AG04450 (cell line): Measurements from ENCODE around the gene FOXO3. TPM values are rescaled to one million over a fixed set of nuclear protein-coding genes. Genes with fewer than 3 reads are reported as not detected.

Source experiments
- CTCF ChIA-PET: fragments of 300-600, 350-600 bp; formaldehyde crosslinking; extraction: SDS; loops from one replicate; lab custom pipeline; 2022; ENCODE audit warnings: antibody characterized with exemption, inconsistent platforms; lab: Charles Lee
- POLR2A ChIA-PET: fragments of 350-600 bp; formaldehyde crosslinking; extraction: SDS; loops from one replicate; lab custom pipeline; 2021; ENCODE audit warnings: antibody characterized with exemption, inconsistent platforms; lab: Yijun Ruan, JAX
- DNase-seq: peaks from one replicate; pipeline ENCODE4 v3.0.0-alpha.2; 2011; ENCODE audit warnings: low read depth, low spot score
- H3K27ac ChIP-seq: one replicate; pipeline ENCODE4 v1.5.1; 2012; ENCODE audit warnings: low read depth, low read length, control low read depth
- H3K27me3 ChIP-seq: one replicate; pipeline ENCODE4 v1.6.0; 2012; ENCODE audit warnings: low read length; ENCODE audit not compliant: control insufficient read depth, insufficient read depth
- H3K4me3 ChIP-seq: 2 replicates; pipeline ENCODE4 v1.5.1; 2011; ENCODE audit warnings: mild to moderate bottlenecking, low read depth, low read length, control low read depth
- H3K9me3 ChIP-seq: 2 replicates; pipeline ENCODE4 v1.5.1; 2012; ENCODE audit warnings: low read length; ENCODE audit not compliant: control insufficient read depth, insufficient read depth
- polyA plus RNA-seq: library from polyadenylated mRNA; depleted of rRNA; stranded (reverse); fragments of >200 nt; gene quantifications from 2 replicates; pipeline ENCODE4 v1.2.3, GENCODE V29; 2011
- TF ChIP-seq, protein P1 (sequence below): IDR thresholded peaks from 2 replicates; pipeline ENCODE4 v1.5.1; 2011; ENCODE audit warnings: low read depth, low read length, control low read depth, inconsistent platforms

The FOXO3 gene
- polyA plus RNA-seq, 1 experiment: 32.7 TPM

DNA sequence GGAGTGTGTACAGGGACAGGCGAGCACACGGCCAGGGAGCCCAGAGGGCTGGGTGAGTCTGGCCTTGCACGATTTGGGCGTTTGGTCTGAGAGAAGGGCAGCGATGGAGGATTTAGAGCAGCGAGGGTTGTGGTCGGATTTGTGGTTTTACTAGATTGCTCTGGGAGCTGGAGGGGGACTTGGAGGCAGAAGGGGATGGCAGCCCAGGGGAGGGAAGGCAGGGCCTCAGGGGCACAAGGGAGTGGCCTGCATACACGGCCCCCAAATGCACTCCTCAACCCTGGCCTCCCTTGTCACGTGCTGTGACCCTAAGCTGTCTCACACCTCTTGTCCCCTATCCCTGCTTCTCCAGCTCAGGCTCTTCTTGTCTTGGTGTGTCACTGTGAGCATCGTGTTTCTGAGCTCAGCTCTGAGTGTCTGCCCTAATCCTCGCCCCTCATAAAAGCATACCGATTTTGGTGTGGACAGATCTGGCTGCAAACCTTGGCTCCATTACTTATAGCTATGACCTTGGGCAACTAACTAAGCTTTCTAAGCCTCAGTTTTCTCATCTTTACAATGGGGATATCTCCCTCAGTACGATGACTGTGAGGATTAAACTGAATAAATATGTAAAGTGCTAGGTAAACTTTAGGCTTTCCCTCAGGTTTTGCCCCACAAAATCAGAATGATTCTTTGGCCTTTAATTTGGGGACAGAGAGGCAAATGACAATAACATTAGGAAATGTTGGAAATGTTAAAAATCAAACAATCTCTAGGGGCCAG is 167.4 kb downstream of the FOXO3 start:
- POLR2A ChIA-PET: no interaction called here
- Histone ChIP-seq H3K27me3 (no peaks in the 10 kb centered on the region), H3K4me3 (no peak overlapping the region), H3K27ac (no peak overlapping the region), H3K9me3 (no peaks in the 10 kb centered on the region)
- TF ChIP-seq, protein P1, sequence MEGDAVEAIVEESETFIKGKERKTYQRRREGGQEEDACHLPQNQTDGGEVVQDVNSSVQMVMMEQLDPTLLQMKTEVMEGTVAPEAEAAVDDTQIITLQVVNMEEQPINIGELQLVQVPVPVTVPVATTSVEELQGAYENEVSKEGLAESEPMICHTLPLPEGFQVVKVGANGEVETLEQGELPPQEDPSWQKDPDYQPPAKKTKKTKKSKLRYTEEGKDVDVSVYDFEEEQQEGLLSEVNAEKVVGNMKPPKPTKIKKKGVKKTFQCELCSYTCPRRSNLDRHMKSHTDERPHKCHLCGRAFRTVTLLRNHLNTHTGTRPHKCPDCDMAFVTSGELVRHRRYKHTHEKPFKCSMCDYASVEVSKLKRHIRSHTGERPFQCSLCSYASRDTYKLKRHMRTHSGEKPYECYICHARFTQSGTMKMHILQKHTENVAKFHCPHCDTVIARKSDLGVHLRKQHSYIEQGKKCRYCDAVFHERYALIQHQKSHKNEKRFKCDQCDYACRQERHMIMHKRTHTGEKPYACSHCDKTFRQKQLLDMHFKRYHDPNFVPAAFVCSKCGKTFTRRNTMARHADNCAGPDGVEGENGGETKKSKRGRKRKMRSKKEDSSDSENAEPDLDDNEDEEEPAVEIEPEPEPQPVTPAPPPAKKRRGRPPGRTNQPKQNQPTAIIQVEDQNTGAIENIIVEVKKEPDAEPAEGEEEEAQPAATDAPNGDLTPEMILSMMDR: no peak
- CTCF ChIA-PET: no interaction called here
- DNase-seq: no peak

DNA sequence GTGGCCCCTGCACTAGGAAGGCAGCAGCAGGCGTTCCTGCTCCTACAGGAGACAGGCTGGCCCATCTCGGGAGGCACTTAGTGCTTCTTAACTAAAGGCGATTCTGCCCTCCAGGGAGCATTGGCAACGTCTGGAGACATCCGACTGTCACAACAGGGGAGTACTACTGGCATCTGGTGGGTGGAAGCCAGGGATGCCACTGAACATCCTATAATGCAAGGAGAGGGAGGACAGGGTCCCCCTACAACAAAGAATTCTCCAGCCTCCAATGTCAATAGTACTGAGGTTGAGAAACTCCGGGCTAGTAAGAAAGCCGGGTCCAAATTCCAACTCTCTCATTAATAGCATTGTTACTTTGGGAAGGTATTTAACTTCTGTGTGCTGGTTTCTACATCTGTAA is 168.1 kb downstream of the FOXO3 start:
- no peaks in the 10 kb centered on the region for H3K9me3 ChIP-seq
- TF ChIP-seq, protein P1: no peak
- POLR2A ChIA-PET: no interaction called here
- CTCF ChIA-PET: no interaction called here
- no peak for DNase-seq
- H3K4me3 ChIP-seq: no peak overlapping the region
- H3K27me3 ChIP-seq: no peaks in the 10 kb centered on the region
- H3K27ac ChIP-seq: no peak overlapping the region

DNA sequence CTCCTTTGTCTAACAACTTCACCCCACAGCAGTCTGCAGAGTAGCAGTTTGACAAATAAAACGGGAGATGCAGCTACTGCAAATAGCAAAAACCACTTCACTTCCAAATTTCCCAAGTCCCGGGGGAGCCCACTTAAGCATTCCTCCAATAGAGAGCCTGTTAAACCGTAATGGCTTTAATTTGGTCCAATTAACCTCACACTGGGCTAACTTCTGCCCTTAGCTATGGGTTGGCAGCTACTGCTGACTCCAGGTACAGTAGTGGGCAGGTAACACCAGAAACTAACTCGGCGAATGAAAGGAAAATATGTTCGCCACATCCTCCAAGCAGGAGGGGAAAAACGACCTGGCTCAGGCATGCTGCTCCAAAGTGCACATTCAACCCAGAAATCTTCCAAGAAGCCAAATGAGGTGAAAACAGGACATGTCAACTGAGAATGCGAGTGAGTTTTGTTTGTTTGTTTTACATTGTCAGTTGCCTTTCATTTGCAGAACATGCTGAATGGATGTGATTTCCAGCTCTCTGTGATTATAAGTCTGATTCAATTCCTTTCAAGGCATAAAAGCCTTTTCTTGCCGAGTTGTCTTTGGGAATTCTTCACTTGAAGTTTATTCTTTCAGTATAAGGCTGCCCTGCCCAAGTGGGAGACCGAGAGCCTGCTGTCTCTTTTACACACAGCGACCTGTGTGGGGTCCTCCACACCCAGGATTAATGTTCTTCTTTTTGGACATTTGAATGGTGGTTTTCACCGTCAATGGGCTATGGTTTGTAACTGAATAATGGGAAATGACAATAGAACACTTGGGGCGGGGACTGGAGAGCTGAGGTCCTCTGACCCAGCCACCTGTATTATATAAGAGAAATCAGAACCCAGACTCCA is 170.2 kb downstream of the FOXO3 start:
- no peak for DNase-seq
- ChIA-PET CTCF (interaction anchor here (1.1 kb wide), 1 partner anchor 16 kb away, joined by 3 read pairs; no protein-coding TSS in a partner anchor), POLR2A (no interaction called here)
- no peak overlapping the region for H3K27ac ChIP-seq
- no peaks in the 10 kb centered on the region for H3K9me3 ChIP-seq
- no peaks in the 10 kb centered on the region for H3K27me3 ChIP-seq
- H3K4me3 ChIP-seq: no peak overlapping the region
- TF ChIP-seq, protein P1: no peak

DNA sequence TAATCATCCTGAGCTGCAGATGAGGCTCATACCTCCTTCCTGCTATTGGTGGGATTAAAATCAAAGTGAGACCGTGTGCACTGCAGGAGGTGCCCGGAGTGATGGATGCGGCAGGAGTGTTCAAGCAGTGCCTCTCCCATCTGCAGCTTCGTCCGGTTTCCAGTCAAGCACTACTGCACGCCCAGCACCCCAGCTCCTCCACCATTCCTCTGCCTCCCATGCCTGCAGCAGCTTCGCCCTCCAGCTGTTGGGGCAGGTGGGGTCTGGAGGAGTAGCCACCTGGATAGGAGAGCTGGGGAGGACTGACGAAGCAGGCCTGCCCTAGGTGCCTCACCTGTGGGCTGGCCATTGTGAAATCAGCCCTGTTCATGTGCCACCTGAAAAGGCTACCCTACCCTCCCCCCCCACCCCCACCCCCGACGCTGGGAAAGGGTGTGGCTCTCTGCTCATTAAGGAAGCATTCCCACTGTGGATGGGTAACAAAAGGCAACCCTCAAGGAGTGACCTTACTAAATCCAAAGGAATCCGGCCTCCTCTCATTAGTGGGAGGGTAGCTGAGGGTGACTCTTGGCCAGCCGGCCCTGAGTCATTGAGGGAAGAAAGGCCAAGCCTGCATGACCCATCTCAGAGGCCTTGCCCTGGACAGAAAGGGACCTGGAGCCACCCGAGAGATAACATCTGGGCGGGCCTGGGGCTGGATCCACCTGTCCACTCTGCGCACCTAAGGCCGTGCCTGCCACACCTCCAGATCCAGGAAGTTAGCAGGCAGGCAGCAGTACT is 171.6 kb downstream of the FOXO3 start:
- ChIA-PET CTCF (no interaction called here), POLR2A (no interaction called here)
- no peak overlapping the region for H3K27ac ChIP-seq
- TF ChIP-seq, protein P1: no peak
- DNase-seq: no peak
- no peak overlapping the region for H3K4me3 ChIP-seq
- no peaks in the 10 kb centered on the region for H3K9me3 ChIP-seq
- H3K27me3 ChIP-seq: no peaks in the 10 kb centered on the region
